Stimulated activated CD8-positive, alpha-beta memory T cell treated with anti-CD3 and anti-CD28 coated beads, Interleukin-4, amount 100 ng/mL, for 1 hour (primary cell): ENCODE results near the gene SNCB.

ENCODE experiments used
- DNase-seq, 2 donors: peaks; one replicate each; pipeline ENCODE4 v3.0.0-alpha.2; 2020; ENCODE audit warnings: low read depth in 2 of 2, low spot score in 1 of 2

SNCB gene

DNA sequence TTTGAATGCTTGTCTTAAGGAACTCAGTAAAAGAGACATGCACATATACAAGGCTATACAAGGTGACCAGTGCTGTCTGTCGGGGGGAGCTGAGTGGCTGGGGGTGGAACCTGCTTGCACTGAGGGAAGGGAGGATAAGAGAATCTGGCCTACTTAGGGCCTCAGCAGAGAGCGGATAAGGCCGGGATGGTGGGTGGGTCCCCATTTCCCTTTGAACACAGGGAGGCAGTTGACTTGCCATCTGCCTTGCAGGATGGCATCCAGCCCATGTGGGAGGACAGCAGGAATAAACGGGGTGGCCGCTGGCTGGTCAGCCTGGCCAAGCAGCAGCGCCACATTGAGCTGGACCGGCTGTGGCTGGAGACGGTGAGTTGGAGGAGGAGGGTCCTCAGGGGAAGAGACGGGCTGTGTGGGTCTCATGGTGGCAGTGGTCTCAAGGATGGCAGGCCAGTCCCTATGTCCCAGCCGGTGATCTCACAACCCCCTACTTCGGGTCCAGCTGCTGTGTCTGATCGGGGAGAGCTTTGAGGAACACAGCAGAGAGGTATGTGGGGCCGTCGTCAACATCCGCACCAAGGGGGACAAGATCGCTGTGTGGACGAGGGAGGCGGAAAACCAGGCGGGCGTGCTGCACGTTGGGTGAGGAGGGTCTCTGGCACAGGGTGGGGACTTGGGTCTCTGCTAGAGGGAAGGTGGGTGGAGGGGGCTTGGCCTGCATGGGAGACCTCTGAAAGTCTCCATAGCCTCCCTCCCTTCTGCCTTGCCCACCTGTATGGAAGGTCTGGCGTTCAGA, 14.7 kb upstream of the SNCB start:
- no peak for DNase-seq

DNA sequence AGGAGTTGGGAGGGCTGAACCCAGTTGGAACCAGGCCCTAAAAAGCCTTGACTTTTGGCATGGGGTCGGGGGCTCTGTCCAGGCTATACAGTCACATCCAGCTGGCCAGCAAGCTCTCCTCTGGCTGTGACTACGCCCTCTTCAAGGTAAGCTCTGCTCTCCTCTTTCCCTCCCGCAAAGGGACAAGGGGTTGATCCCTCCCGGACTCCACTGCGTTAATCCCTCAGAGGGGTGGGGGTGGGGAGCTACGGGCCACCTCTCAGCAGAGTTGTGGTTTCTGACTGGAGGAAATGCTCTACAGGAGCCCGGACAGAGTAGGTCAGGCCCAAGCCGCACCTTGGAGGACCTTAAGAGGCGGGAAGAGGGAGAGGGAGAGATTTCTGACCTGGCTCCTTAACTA, 14.0 kb upstream of the SNCB start:
- no peak for DNase-seq

DNA sequence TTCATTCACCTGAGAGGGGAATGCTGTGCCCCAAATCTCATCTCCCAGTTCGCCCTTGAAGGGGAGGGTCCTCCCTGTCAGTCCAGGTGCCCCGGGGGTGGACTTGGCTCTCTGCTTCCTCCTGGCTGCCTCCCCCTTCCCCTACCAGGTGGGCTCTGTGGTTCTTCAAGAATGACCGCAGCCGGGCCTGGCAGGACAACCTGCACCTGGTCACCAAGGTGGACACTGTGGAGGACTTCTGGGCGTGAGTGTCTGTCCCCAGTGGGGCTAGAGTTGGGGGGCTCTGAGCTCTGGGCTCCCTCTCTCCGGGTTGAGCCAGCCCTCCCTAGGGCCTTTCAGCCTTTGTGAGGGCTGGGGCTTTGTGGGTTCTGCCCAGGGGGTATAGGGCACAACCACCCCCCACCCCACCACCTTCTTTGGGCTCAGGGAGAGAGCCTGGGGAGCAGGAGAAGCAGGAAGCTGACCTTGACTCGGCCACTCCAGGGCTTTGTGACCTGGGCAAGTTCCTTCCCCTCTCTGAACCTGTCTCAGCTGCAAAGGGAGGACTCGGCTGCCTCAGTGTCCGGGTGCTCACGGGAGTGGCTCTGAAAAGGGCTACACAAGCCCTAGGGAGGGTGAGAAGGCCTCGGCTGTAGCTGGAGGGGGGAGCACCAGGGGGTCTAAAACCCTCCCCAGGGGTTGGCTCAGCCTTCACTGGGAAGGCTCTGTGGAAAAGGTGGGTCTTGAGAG, 13.3 kb upstream of the SNCB start:
- DNase-seq, result no peak

DNA sequence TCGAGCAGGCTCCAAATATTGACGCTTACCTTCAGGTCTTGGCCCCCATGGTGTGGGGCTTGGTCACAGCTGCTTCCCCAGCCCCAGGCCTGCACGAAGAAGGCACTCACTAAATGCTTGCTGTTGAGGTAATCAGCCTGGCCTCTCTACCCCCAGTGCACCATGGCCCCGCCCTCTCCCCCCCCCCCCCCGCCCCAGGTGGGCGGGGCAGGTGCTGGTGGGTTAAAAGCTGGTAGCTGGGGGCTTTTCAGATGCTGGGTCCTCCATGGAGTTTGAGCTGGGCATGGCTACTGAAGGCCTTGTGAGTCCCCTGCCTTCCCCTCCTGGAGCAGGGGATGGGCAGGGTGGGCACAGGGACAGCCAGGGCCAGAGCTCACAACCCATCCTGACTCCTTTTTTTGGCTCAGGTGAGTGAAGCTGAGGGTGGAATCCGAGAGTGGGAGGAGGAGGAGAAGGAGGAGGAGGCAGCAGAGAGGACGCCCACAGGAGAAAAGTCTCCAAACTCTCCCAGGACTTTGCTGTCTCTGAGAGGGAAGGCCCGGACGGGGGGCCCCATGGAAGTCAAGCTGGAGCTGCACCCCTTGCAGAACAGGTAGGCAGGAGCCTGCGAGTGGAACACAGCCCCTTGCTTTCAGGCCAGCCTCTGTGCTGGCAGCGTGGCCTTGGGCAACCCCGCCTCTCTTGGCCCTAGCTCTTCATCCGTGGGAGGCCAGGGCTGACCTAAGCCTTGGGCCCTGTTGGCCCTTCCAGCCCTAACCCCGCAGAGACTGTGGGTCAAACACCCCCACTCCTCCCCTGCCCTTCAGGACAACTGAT, 12.5 kb upstream of the SNCB start:
- no peak for DNase-seq

DNA sequence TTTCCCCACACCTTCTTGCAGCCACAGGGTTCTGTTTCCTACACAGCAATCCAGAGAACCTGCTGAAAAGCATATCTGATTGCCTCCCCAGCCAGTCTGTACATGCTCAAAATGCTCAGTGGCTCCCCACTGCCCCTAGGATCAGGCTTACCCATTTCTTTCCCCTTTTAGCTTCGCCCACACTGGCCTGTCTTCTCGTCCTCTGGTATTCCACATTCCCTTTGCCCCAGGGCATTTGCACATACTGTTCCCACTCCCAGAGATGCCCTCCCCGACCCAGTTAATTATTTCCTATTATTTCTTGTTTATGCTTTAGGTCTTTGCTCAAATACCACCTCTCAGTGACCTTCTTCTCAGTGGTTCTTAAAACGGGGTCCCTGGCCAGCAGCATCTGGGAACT, 10.3 kb upstream of the SNCB start:
- DNase-seq, result no peak

DNA sequence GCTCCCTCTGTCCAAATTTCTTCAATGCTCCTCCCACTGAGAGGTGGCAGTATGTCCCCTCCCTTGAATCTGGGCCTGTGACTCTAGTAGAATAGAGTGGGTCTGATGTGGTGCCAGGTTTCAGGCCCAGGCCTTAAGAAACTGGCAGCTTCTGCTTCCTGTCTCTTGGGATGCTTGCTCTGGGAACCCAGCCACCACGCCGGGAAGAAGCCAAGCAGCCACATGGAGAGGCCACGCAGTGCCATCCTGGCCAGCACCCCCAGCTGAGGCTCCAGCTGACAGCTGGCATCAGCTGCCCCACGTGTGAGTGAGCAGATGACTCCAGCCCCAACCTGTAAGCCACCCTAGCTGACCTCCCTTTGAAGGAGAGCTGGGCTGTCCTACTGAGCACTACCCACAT, 9.6 kb upstream of the SNCB start:
- DNase-seq, result no peak

DNA sequence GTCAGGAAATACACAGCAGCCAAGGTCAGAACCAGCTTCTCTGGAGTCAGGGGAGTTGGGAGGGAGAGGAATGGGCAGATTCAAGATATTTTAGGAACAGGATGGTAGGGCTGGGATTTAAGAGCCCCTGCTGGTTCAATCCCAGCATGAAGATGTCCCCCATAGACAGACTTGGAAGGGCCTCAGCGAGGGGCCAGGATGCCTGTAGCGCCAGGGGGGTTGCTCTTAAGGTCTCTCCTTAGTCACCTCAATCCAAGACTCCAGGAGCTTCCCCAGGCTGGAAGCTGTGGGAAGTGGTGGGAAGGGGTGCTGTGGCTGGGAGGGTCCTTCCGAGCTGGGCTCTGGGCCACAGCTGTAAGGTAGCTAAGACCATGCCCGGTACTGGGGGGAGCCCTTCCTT, 8.9 kb upstream of the SNCB start:
- DNase-seq, result no peak

DNA sequence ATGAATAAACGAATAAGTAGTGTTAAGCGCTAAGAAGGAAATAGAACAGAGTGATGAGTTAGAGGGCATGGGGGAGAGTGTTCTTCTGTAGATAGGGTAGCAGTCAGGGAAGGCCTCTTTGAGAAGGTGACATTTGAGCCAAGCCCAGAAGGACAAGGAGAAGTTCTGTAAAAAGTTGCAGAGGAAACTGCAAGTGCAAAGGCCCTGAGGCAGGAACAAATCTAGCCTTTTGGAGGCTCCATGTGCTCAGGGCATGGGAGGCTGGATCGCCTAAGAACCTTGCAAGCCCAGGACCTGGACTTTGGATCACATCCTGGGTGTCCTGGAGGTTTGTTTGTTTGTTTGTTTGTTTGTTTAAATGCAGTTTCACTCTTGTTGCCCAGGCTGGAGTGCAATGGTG, 8.1 kb upstream of the SNCB start:
- no peak for DNase-seq

DNA sequence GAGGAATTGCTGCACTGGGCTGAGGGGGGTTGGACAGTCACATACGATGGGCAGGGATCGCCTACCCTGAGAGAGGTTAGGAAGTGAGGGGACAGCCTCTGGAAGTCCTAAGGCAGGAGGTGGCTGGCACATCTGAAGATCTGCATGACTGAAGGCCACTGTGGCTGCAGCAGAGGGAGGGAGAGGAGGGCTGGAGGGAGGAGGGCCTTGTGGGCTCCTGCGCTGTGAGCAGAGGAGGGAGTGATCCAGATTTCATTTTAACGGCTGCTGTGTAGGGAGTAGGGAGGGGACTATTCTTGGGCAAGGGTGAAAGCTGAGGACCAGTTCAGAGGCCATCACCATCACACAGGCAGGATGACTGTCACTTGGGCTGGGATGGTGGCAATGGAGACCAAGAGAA, 7.2 kb upstream of the SNCB start:
- no peak for DNase-seq

DNA sequence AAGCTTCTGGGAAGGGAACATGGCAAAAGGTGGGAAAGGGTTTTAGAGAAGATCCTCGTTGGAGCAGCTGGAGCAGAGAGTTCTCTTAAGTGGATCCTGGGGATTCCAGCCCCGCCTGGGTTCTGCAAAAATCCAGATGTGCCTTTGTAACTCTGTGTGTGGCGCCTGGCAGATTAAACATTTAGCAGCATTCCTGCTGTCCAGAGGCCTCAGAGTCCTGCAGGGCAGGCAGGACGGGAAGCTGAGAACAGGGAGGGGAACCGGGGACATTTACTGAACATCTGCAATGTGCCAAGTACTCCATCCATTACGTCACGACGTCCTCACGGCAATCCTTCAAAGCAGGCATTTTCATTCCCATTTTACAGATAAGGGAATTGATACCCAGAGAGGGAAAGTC, 6.1 kb upstream of the SNCB start:
- DNase-seq, result no peak

DNA sequence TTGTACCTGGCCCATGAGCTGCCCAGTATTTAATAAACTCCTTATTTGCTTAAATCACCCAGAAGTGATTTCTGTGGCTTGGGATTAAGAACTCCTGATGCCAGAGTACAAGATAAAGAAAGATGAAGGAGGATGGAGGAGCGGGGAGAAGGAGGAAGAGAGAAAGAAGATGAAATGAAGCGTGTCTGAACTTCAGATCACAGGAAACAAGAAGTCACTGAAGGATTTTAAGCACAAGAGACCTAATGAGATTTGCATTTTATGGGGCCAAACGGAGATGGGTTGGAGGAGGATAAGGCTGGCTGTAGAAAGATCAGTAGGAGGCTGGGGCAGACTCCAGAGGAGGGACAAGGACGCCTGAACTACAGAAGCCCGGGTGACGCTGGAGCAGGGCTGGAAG, 3.3 kb upstream of the SNCB start:
- no peak for DNase-seq

DNA sequence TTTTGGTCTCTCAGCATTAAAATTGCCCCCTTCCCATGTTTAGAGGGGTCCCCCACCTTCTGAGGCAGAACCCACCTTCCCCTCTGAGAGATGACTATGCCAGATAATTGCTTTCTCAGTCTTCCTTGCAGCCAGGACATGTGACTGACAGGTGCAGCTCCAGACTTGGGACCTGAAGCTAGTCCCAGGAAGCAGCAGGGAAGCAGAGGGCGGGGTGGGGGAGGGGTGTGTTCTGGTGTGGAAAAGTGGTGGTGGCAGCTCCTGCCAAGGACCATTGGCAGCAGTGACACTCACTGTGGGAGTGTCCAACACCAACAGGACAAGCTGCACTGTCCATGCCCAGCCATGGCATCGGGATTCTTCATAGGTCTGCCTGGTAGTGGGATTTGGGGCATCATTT, 2.4 kb upstream of the SNCB start:
- no peak for DNase-seq

DNA sequence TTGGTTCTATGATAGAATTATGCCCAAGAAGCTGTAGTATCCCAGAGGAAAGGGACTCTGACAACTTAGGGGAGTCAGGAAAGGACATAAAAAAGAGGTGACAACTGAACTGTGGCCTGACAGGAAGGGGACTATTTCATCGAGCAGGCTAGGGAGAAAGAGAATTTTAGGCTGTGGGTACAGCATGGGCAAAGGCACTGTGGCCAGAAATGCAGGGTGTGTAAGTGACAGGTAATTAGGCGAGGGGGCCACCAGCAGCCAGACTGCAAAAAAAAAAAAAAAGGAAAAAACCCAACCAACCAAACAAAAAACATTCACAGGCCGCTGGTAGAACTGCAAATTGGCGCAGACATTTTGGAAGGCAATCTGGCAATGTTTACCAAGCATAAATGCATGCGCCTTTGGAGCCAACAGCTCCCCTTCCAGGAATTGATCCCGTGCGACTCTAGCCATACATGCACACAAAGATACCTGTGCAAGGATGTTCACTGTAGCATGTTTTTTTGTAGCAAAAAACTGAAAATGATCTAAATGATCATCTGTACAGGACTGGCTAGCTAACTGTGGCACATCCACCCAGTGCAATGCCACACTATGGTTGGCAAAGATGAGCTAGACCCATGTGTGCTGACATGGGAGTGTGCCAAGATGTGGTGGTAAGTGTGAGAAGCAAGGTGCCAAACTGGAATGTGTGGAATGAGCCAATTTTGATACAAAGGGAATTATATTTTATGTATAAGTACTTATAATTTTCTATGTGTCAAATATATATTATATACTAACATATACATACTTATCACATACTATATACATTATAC, 1.3 kb upstream of the SNCB start:
- DNase-seq, result no peak

DNA sequence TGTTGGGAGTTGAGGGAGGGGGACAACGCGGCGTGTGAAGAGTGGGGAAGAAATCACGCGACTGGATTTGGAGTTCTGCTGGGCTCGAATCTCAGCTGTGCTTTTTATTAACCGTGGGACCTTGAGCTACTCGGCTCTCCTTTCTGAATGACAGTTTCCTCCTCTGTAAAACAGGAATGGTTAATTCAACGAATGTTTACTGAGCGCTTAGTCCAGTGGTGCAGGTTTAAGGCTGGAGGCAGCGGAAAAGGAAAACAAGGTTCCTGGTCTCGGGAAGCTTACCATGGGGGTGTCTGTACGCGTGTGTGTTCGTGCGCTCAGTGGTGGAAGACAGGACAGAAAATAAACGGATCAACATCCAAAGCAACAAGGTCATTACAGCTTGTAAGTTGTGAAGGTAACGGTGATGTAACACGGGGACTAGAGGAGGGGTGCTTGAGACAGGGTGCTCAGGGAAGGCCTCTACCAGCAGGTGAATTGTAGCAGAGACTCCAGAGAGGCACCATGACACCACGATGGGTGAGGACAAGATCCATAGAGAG, 418 bp upstream of the SNCB start:
- no peak for DNase-seq

DNA sequence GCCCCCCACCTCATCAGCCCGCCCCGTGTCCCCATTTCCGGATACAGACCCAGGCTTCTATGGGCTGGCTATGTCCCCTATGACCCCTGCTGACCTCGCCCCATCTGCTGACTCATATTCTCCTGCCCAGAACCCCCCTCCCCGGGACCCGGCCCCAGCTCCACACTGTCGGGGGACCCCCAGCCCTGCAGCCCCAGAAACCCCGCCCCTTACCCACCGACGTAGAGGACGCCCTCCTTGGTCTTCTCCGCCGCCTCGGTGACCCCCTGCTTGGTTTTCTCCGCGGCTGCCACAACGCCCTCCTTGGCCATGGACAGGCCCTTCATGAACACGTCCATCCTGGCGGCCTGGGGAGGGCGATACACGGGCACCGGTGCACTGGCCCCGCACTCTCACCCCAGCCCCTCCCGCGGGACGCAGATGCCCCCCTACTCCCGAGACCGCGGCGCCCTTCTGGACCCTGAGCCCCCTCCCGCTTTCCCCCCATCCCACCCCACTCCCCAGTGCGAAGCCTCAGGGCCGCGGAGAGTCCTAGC, 949 bp downstream of the SNCB start:
- DNase-seq, result no peak

DNA sequence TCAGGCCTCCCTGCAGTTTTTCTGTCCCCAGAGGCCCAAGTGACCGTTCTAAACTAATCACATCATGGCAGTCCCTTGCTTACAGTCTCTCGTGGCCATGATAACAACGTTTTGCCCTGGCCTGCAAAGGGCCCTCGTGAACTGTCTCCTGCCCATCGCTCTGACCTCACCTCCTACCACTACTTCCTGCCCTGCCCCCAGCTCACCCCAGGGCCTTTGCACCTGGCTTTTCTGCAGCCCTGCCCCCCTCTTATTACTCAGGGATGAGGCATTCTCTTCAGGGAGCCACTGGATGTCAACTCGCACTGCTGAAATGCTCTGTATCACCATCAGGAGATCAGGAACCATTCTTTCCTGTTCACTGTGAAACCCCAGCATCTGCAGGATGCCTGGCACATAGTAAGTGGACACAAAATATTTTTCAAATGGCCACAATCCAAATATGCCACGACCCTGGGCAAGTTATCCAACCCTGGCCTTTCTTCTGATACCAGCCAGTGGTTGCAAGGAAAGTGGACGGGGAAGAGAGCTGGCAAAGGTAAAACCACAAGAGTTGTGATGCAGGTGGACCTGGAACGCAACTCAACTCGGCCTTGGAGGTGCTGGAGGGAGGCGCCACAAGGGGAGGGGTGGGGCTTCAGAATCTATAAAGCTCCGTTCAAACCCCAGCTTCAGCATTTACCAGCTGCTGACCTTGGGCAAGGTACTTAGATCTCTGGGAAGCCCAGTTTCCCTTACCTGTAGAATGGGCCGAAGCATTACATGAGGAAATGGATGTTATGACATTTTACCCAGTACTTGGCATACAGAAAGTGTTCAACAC, 1.7 kb downstream of the SNCB start:
- DNase-seq, result no peak

DNA sequence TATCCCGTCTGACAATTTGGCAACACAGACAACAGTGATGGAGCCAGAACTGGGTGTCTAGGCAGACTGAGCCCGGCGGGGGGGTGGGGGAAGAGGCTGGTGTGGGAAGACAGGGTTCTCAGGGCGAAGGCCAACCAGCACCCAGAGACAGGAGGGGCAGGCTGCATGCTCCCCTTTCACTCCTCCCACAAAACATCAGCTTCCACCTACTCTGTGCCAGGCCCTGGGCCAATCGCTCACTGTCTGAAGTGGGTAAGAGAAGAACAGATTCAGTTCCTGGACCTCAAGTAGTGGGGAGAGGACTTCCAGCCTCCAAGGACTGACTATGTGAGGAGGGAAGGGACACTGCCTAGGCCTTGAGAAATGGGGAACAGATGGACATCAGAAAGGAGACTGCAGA, 2.8 kb downstream of the SNCB start:
- no peak for DNase-seq

DNA sequence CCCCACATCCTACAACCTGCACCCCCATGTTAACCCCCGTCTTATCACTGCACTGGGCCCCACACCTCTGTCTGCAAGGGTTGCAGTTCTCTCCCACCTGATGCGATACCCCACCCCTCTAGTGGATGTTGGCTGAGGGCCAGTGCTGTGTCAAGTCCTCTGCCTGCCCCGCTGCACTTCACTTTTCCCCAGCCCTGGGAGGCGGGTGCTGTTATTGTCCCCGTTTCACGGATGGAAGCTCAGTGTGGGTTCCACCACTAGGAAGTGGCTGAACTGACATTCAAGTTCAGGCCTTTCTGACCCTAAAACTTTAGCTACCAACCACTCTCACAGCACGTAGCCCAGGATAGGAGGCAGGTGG, 3.5 kb downstream of the SNCB start:
- DNase-seq, result no peak

DNA sequence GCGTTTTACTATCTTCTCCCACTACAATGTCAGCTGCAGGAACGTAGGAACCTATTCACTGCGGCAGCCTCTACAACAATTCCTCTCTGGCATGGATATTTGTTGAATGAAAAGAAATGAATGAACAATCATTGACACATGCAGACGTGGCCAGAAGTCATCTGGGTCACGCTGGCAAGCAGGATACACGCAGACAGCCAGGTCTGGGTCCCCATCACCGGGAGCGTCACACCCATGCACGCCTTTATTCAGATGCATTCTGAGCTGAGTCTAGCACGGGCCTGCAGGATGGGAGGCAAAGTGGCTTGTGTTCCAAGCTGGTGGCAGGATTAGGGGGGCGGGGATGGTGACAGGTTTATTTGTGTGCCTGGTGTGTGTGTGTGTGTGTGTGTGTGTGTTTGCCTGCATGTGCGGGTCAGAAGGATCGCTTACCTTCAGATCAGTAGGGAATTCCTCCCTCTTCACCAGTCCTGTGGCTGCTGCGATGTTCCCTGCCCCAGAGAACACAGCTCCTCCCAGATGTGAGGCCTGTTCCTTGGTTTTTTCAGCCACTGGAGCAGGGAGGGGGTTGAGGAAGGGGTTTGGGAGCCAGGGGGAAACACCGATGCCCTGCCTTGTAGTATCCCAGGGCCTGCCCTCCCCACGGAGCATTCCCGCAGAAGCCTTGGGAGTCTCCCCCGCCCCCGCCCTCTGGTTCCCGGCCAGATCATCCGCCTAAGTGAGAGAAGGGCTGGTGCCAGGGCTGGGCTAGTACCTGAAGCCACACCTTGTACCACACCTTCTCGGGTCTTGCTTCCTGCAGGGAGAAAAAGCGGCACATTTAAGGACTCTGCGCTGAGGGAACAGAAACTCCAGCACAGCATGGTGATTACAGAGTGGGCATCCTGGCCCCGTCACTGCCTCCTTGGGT, 4.1 kb downstream of the SNCB start:
- no peak for DNase-seq
